ENCODE results near the gene MPEG1.

The MPEG1 gene

DNA sequence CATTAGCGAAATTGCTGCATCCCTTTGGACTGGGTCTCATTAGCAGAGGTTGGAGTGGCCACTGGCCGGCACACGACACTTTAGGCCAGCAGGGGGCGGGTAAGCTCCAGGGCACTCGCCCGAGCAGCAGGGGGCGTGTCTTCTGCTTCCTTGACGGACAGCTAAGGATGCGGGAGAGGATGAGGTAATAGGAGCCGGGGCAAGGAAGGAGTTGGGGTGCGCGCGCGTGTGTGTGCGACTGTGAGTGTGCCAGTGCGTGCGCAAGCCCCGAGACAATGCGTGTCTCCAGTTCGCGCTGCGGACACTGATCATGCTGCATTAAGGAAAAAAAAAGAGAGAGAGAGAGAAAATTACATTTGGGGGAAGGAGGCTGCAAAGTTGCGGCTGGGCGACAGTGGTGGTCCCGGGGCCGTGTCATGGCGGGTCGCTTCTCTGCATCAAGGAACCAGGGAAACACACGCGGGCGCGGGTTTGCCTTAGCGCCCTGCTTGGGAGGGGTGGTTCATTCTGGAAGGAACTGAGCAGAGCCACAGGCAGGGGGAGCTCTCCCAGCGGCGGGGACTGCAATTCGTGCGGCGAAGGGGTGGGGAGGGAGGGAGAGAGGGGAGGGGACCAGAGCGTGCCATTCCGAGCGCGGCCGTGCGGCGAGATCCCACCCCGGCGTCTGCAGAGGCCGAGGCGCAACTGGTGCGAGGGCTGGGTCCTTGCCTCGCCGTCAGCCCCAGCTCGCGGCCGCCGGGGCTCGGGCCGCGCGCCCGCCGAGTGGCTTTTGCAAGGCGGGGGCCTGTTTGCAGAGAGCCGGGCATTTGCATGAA lies 41.0 kb downstream of the MPEG1 start, which contains the start of gene DTX4:
Gene DTX4, plus strand, starts transcription at position 625 of the 815 bp plus-strand sequence. CDS start 464 bp downstream, outside the sequence.
- DNase-seq (ENCODE audit: low read depth) = peak; percentile 85

DNA sequence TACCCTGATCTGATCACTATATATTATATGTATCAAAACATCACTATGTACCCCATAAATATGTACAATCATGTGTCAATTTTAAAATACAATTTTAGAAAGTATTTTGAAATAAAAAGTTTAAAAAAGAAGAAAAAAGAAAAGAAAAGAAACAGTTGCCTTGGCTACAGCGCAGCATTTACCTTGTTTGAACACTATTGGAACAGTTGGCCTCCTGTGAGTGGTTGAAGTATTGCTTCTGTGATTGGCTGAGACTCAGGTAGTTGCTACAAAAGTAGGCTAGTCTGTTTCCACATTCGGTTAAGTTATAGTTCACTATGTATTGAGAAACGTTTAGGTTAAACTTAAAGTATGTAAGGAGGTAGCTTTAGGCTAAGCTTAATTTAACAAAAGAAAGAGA lies 48.7 kb downstream of the MPEG1 start:
- no peak for DNase-seq (ENCODE audit: low read depth)

Data from activated gamma-delta T cell treated with anti-CD3 and anti-CD28 coated beads, Interleukin-2, amount 50 U/mL, for 16 hours (primary cell).